Neuronal stem cell (in vitro differentiated cells): ENCODE data around the gene COG5.
A peak's percentile ranks its signal among the peaks of the same experiment; 100 is the strongest.

Experiments used
- DNase-seq: peaks from one replicate; pipeline ENCODE4 v3.0.0-alpha.2; 2013; ENCODE audit warnings: low spot score
- H2AFZ ChIP-seq: one replicate; pipeline ENCODE4 v1.6.1; 2013; ENCODE audit warnings: mild to moderate bottlenecking, low read length, inconsistent platforms
- H2AK5ac ChIP-seq: 2 replicates; pipeline ENCODE4 v1.6.1; 2013; ENCODE audit warnings: low read depth, mild to moderate bottlenecking, inconsistent platforms, low read length, moderate library complexity, mixed read lengths
- H2BK120ac ChIP-seq: 2 replicates; pipeline ENCODE4 v1.6.1; 2013; ENCODE audit warnings: low read depth, mild to moderate bottlenecking, inconsistent platforms, low read length, moderate library complexity, mixed read lengths
- H2BK12ac ChIP-seq: one replicate; pipeline ENCODE4 v1.6.1; 2013; ENCODE audit warnings: low read length, inconsistent platforms
- H2BK15ac ChIP-seq: 2 replicates; pipeline ENCODE4 v1.6.1; 2013; ENCODE audit warnings: mild to moderate bottlenecking, low read length, inconsistent platforms, mixed read lengths
- H2BK5ac ChIP-seq: one replicate; pipeline ENCODE4 v1.6.1; 2013; ENCODE audit warnings: inconsistent platforms, mild to moderate bottlenecking, low read length, moderate library complexity
- H3K14ac ChIP-seq: one replicate; pipeline ENCODE4 v1.6.1; 2013; ENCODE audit warnings: low read length, inconsistent platforms
- H3K18ac ChIP-seq: 2 replicates; pipeline ENCODE4 v1.6.1; 2013; ENCODE audit warnings: low read length, inconsistent platforms
- H3K23ac ChIP-seq: 2 replicates; pipeline ENCODE4 v1.6.1; 2013; ENCODE audit warnings: low read depth, mild to moderate bottlenecking, mixed read lengths, low read length, inconsistent platforms; ENCODE audit not compliant: poor library complexity
- H3K27ac ChIP-seq: replicated peaks from 3 replicates; pipeline ENCODE4 v1.5.1; 2013; ENCODE audit warnings: low read length, inconsistent platforms
- H3K27me3 ChIP-seq, 3 experiments: 2 replicates each; pipeline ENCODE4 v1.6.1; 2013; ENCODE audit warnings: low read length in 3 of 3, mild to moderate bottlenecking in 2 of 3, inconsistent platforms in 1 of 3, low read depth in 1 of 3, mixed read lengths in 1 of 3, moderate library complexity in 1 of 3; ENCODE audit not compliant: control insufficient read depth in 3 of 3, insufficient read depth in 3 of 3
- H3K36me3 ChIP-seq, 2 donors: replicated peaks in 1 of 2; 2 replicates each; pipeline ENCODE4 v1.6.1; 2013; ENCODE audit warnings: low read length in 2 of 2; ENCODE audit not compliant: control insufficient read depth in 2 of 2, insufficient read depth in 2 of 2
- H3K4ac ChIP-seq: 2 replicates; pipeline ENCODE4 v1.6.1; 2013; ENCODE audit warnings: inconsistent platforms, mild to moderate bottlenecking, low read length, moderate library complexity
- H3K4me1 ChIP-seq, 2 donors: 1 replicate in 1 of 2; 2 replicates in 1 of 2; pipeline ENCODE4 v1.6.1; 2013; ENCODE audit warnings: low read length in 2 of 2, low read depth in 1 of 2; ENCODE audit not compliant: control insufficient read depth in 2 of 2, insufficient read depth in 1 of 2
- H3K4me2 ChIP-seq: one replicate; pipeline ENCODE4 v1.6.1; 2013; ENCODE audit warnings: mild to moderate bottlenecking, low read length, inconsistent platforms; ENCODE audit not compliant: insufficient read depth, poor library complexity, severe bottlenecking
- H3K4me3 ChIP-seq, 2 donors: 2 replicates each; pipeline ENCODE4 v1.5.1; 2013; ENCODE audit warnings: low read length in 2 of 2, mild to moderate bottlenecking in 2 of 2, inconsistent platforms in 1 of 2, moderate library complexity in 1 of 2
- H3K79me1 ChIP-seq: one replicate; pipeline ENCODE4 v1.6.1; 2013; ENCODE audit warnings: low read depth, mild to moderate bottlenecking, inconsistent platforms, low read length, moderate library complexity
- H3K9ac ChIP-seq: one replicate; pipeline ENCODE4 v1.6.1; 2013; ENCODE audit warnings: mild to moderate bottlenecking, low read depth, low read length, inconsistent platforms; ENCODE audit not compliant: poor library complexity
- H3K9me3 ChIP-seq, 2 donors: replicated peaks in 1 of 2; 2 replicates each; pipeline versions ENCODE3 to v1.6.1; 2013; ENCODE audit warnings: low read length in 2 of 2, mild to moderate bottlenecking in 2 of 2, inconsistent platforms in 1 of 2, low read depth in 1 of 2, mixed read lengths in 1 of 2, moderate library complexity in 1 of 2; ENCODE audit not compliant: control insufficient read depth in 2 of 2, insufficient read depth in 1 of 2
- H4K8ac ChIP-seq: one replicate; pipeline ENCODE4 v1.6.1; 2013; ENCODE audit warnings: low read depth, mild to moderate bottlenecking, inconsistent platforms, low read length, moderate library complexity
- H4K91ac ChIP-seq: one replicate; pipeline ENCODE4 v1.6.1; 2013; ENCODE audit warnings: low read length, low read depth, mild to moderate bottlenecking, inconsistent platforms; ENCODE audit not compliant: poor library complexity
- WGBS, 2 donors: extraction: QIAGEN DNeasy Blood & Tissue Kit; methylation state at CpG; one replicate each; pipeline ENCODE4 v1.1.7; 2013; ENCODE audit warnings: missing lambda C conversion rate in 2 of 2, mixed read lengths in 1 of 2; ENCODE audit not compliant: insufficient read length in 2 of 2, insufficient replicate concordance in 1 of 2; ENCODE audit errors: extremely low coverage in 2 of 2; 5-methylcytosine and 5-hydroxymethylcytosine counted together

The COG5 gene

DNA sequence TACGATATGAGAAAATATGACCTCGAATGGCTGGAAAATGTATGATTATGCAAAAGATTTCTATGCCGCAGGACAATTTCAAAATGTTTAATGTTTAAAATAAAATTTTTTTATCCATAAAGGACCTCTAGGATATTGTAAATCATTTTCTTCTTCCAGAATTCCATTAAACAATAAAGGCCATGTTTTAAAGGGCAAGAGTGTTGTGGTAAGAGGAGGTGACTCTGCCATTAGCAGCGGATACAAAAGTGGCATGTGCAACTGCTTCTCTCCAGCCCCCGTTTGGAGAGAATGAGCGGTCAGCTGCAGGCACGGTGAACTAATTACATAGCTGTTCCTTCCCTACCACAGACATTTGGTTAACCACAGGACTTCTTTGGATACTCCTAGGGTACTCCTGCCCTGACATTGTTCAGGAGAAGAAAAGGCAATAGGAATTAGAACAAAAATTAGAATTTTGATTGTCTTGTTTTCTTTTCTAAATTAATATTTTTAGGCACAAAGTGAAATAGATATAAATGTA lies 331.1 kb downstream of the COG5 start:
- H3K18ac ChIP-seq = no peak overlapping the region
- no peak overlapping the region for H3K4ac ChIP-seq
- H3K4me3 ChIP-seq = no peak overlapping the region
- no peak overlapping the region for H4K8ac ChIP-seq
- H2BK5ac ChIP-seq = no peak overlapping the region
- no peak for DNase-seq
- H3K14ac ChIP-seq = no peak overlapping the region
- no peak overlapping the region for H2BK12ac ChIP-seq
- H3K27me3 ChIP-seq = no peaks in the 10 kb centered on the region
- no peak overlapping the region for H3K27ac ChIP-seq
- H3K4me1 ChIP-seq = peaks cover 0 to 4% of the 10 kb centered on the region in 2 donors
- no peak overlapping the region for H4K91ac ChIP-seq
- H3K9ac ChIP-seq = no peak overlapping the region
- whole genome bisulfite sequencing, 2 donors = no CpG with 5 or more reads among the region's 7 CpGs
- no peak overlapping the region for H2AFZ ChIP-seq
- H3K23ac ChIP-seq = no peak overlapping the region
- no peak overlapping the region for H2BK15ac ChIP-seq
- H3K79me1 ChIP-seq = no peaks in the 10 kb centered on the region
- no peaks in the 10 kb centered on the region for H3K36me3 ChIP-seq
- H2AK5ac ChIP-seq = no peak overlapping the region
- H2BK120ac ChIP-seq = no peak overlapping the region
- H3K9me3 ChIP-seq = no peaks in the 10 kb centered on the region
- no peak overlapping the region for H3K4me2 ChIP-seq

DNA sequence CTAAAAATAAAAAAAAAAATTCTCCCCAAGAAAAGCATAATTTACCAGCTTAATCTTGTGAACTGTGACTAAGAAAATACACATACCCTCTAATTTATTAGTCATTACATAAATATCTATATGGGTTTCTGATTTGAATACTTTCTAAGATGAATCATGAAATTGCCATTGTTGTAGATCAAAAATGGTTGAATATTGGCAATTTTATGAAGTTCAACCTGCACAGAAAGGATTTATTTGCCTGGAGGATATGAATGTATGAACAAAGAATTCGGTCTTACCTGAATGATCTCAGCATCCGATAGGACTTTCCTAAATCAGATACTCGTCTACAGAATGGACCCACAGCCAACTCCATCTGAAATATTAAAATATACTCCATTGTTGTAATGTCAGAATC lies 333.4 kb downstream of the COG5 start:
- no peak overlapping the region for H2AK5ac ChIP-seq
- H4K91ac ChIP-seq = no peak overlapping the region
- H2BK5ac ChIP-seq = no peak overlapping the region
- H3K79me1 ChIP-seq = no peaks in the 10 kb centered on the region
- H3K36me3 ChIP-seq = no peaks in the 10 kb centered on the region
- H3K4me2 ChIP-seq = no peak overlapping the region
- H3K27ac ChIP-seq = no peak overlapping the region
- H2BK15ac ChIP-seq = no peak overlapping the region
- no peak overlapping the region for H3K4me3 ChIP-seq
- H3K9ac ChIP-seq = no peak overlapping the region
- H2BK12ac ChIP-seq = no peak overlapping the region
- H3K4me1 ChIP-seq = peaks cover 4 to 8% of the 10 kb centered on the region in 2 donors
- no peak overlapping the region for H3K23ac ChIP-seq
- WGBS, 2 donors = no CpG with 5 or more reads among the region's 3 CpGs
- H3K9me3 ChIP-seq = no peaks in the 10 kb centered on the region
- no peak overlapping the region for H4K8ac ChIP-seq
- no peak for DNase-seq
- H3K18ac ChIP-seq = no peak overlapping the region
- H3K27me3 ChIP-seq = no peaks in the 10 kb centered on the region
- no peak overlapping the region for H2BK120ac ChIP-seq
- no peak overlapping the region for H2AFZ ChIP-seq
- no peak overlapping the region for H3K14ac ChIP-seq
- H3K4ac ChIP-seq = no peak overlapping the region

- Histone ChIP-seq H4K91ac (no peak overlapping the region), H3K4me1 (peaks cover 13 to 26% of the 10 kb centered on the region in 2 donors), H3K27me3 (no peaks in the 10 kb centered on the region), H3K9ac (no peak overlapping the region), H3K9me3 (no peaks in the 10 kb centered on the region), H2AFZ (no peak overlapping the region), H3K79me1 (peaks cover under 1% of the 10 kb centered on the region), H3K27ac (no peak overlapping the region), H2BK12ac (no peak overlapping the region), H3K23ac (no peak overlapping the region), H3K36me3 (no peaks in the 10 kb centered on the region), H2BK5ac (no peak overlapping the region), H4K8ac (no peak overlapping the region), H3K14ac (no peak overlapping the region), H3K4ac (no peak overlapping the region), H2AK5ac (no peak overlapping the region), H2BK15ac (no peak overlapping the region), H3K18ac (no peak overlapping the region), H3K4me3 (no peak overlapping the region), H2BK120ac (no peak overlapping the region), H3K4me2 (no peak overlapping the region)
- no CpG with 5 or more reads among the region's 2 CpGs for WGBS, 2 donors
- no peak for DNase-seq
These were observed 335.4 kb downstream of the COG5 start for GRCh38 chr7:107228291-107228690.

DNA sequence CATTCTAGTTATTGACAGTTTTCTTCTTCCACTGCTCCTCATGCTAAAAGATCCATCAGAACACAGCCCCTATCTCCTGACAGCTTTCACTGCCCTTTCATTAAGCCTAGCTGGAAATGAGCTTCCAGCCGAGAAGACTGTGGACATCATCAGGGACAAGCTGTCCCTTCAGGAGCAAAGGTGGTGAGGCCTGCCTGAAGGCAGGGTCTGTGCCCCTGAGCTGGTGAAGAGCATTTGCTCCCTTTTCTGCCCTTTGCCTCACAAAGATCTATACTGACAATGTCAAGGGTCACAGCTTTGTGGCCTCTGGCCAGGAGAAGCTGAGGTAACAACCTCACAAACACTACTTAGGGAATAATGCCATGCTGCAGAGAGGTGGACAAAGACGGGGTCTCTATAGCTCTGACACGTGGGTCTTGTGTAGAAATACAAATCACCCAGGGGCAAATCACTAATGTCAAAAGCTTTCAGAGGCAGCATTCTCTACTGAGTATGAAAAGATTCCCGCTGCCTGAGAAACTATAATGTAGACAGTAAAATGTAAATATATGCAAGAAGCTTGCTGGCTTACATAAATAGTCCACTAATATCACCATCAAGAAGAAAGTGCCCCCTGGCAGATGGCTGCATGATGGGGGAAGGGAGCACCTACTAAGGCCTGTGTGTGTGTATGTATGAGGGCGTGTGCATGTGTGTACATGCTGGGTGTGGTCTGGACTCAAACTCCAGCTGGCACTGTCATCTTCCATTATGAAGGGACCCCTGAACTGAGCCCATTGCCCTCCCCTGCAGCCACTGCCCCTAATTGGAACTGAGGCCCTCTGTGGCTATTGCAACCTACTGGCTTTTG lies 339.1 kb downstream of the COG5 start:
- H3K27me3 ChIP-seq = no peaks in the 10 kb centered on the region

More for the DNA sequence above, 339.1 kb downstream of the COG5 start:
- Histone ChIP-seq H2AK5ac (no peak overlapping the region), H3K14ac (peak overlapping the region; percentile 47), H3K4me3 (no peak overlapping the region), H3K9me3 (no peaks in the 10 kb centered on the region), H3K18ac (no peak overlapping the region), H3K23ac (no peak overlapping the region), H2BK15ac (no peak overlapping the region), H2BK120ac (no peak overlapping the region), H3K27ac (no peak overlapping the region), H3K9ac (no peak overlapping the region), H3K4me2 (no peak overlapping the region), H4K91ac (no peak overlapping the region), H3K4me1 (peaks cover 13 to 34% of the 10 kb centered on the region in 2 donors), H2BK5ac (no peak overlapping the region), H3K36me3 (no peaks in the 10 kb centered on the region), H3K79me1 (peaks cover 2% of the 10 kb centered on the region), H2AFZ (no peak overlapping the region), H3K4ac (no peak overlapping the region), H2BK12ac (no peak overlapping the region), H4K8ac (no peak overlapping the region)
- WGBS, 2 donors = no CpG with 5 or more reads among the region's 5 CpGs
- DNase-seq = no peak
